Measurements from ENCODE around the gene BBS9.

DNA sequence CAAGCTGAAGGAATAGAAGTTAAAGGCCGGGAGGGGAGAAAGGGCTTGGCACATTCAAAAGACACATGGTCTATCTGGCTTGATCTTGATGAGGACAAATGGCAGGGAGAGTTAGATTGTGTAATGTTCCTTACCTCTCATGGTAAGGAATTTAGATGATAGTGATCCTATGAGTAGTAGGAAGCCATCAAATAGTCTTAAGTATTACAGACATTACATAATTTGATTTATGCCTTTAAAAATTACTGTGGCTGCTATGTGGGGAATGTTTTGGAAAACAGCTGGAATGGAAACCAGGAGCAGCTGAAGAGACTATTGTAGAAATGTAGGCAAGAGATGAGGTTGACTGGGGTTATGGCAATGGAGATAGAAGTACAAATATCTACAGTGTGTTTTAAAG lies 424.7 kb downstream of the BBS9 start:
- TF ChIP-seq, protein P1, sequence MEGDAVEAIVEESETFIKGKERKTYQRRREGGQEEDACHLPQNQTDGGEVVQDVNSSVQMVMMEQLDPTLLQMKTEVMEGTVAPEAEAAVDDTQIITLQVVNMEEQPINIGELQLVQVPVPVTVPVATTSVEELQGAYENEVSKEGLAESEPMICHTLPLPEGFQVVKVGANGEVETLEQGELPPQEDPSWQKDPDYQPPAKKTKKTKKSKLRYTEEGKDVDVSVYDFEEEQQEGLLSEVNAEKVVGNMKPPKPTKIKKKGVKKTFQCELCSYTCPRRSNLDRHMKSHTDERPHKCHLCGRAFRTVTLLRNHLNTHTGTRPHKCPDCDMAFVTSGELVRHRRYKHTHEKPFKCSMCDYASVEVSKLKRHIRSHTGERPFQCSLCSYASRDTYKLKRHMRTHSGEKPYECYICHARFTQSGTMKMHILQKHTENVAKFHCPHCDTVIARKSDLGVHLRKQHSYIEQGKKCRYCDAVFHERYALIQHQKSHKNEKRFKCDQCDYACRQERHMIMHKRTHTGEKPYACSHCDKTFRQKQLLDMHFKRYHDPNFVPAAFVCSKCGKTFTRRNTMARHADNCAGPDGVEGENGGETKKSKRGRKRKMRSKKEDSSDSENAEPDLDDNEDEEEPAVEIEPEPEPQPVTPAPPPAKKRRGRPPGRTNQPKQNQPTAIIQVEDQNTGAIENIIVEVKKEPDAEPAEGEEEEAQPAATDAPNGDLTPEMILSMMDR (conservative IDR thresholded peaks at IDR 0.05; ENCODE audit: low read depth, low read length): no peak
- TF ChIP-seq POLR2A (IDR thresholded peaks at IDR 0.05; ENCODE audit: low read depth, low read length): no peak
- no peak for TF ChIP-seq RAD21 (IDR thresholded peaks at IDR 0.05; ENCODE audit: low read length)
- no peak for TF ChIP-seq FOS (IDR thresholded peaks at IDR 0.05; ENCODE audit: low read depth, low read length)
- TF ChIP-seq MXI1 (IDR thresholded peaks at IDR 0.05; ENCODE audit: borderline replicate concordance, low read depth, low read length): no peak
- no peak for TF ChIP-seq CEBPB (IDR thresholded peaks at IDR 0.05; ENCODE audit: low read depth, low read length)
- no peak for TF ChIP-seq MAZ (IDR thresholded peaks at IDR 0.05; ENCODE audit: borderline replicate concordance, low read depth, low read length)
- TF ChIP-seq RFX5 (IDR thresholded peaks at IDR 0.05; ENCODE audit: low read depth, low read length): no peak
- no peak for TF ChIP-seq BHLHE40 (IDR thresholded peaks at IDR 0.05; ENCODE audit: low read depth, low read length)
- no peak for TF ChIP-seq RCOR1 (IDR thresholded peaks at IDR 0.05; ENCODE audit: insufficient replicate concordance, low read length)
- TF ChIP-seq, protein P2, sequence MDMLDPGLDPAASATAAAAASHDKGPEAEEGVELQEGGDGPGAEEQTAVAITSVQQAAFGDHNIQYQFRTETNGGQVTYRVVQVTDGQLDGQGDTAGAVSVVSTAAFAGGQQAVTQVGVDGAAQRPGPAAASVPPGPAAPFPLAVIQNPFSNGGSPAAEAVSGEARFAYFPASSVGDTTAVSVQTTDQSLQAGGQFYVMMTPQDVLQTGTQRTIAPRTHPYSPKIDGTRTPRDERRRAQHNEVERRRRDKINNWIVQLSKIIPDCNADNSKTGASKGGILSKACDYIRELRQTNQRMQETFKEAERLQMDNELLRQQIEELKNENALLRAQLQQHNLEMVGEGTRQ (IDR thresholded peaks at IDR 0.05; ENCODE audit: low read depth, low read length): no peak
